NCI-H187 treated with DMSO at 0.1 percent for 48 hours (cell line): Measurements from ENCODE around the gene PACSIN1.

Source experiments
- DNase-seq: peaks from one replicate; lab custom pipeline; 2025; lab: John Stamatoyannopoulos, UW

PACSIN1 gene

GRCh38 chr6:34527751-34528670, 62.1 kb downstream of the PACSIN1 start:
- no peak for DNase-seq

- no peak for DNase-seq
Measured at GRCh38 chr6:34528996-34529664, 63.3 kb downstream of the PACSIN1 start.

GRCh38 chr6:34529665-34530327, 63.9 kb downstream of the PACSIN1 start:
- DNase-seq, result no peak

- DNase-seq, result no peak
Measured at GRCh38 chr6:34530753-34531365, 65.0 kb downstream of the PACSIN1 start.

- DNase-seq, result no peak
Measured at GRCh38 chr6:34531580-34532201, 65.8 kb downstream of the PACSIN1 start.

- DNase-seq, result no peak
Measured at GRCh38 chr6:34532230-34532629, 66.4 kb downstream of the PACSIN1 start.

- DNase-seq, result no peak
Measured at GRCh38 chr6:34534146-34534545, 68.3 kb downstream of the PACSIN1 start.

GRCh38 chr6:34534656-34535055, 68.8 kb downstream of the PACSIN1 start:
- no peak for DNase-seq

GRCh38 chr6:34535199-34535598, 69.3 kb downstream of the PACSIN1 start:
- DNase-seq, result no peak

- no peak for DNase-seq
Measured at GRCh38 chr6:34535646-34536045, 69.8 kb downstream of the PACSIN1 start.

- DNase-seq, result no peak
Measured at GRCh38 chr6:34536251-34536958, 70.5 kb downstream of the PACSIN1 start.

- no peak for DNase-seq
Measured at GRCh38 chr6:34536959-34537848, 71.3 kb downstream of the PACSIN1 start.

- no peak for DNase-seq
Measured at GRCh38 chr6:34537922-34538550, 72.2 kb downstream of the PACSIN1 start.

GRCh38 chr6:34538581-34538980, 72.7 kb downstream of the PACSIN1 start:
- DNase-seq, result no peak

GRCh38 chr6:34539181-34539580, 73.3 kb downstream of the PACSIN1 start:
- no peak for DNase-seq

GRCh38 chr6:34540222-34540621, 74.3 kb downstream of the PACSIN1 start:
- DNase-seq, result no peak

GRCh38 chr6:34540841-34541240, 75.0 kb downstream of the PACSIN1 start:
- no peak for DNase-seq

GRCh38 chr6:34543421-34543820, 77.5 kb downstream of the PACSIN1 start:
- no peak for DNase-seq

GRCh38 chr6:34544052-34544604, 78.3 kb downstream of the PACSIN1 start:
- DNase-seq, result no peak
